Stomach (tissue), 4 donors: Measurements from ENCODE around the gene CPHXL2.

Source experiments
- POLR2AphosphoS5 ChIP-seq, 3 donors: sonication (generic); formaldehyde crosslinking; IDR thresholded peaks; one replicate each; pipeline ENCODE4 v1.6.1; 2016; ENCODE audit warnings: antibody characterized with exemption in 3 of 3
- TF ChIP-seq, protein P1 (sequence below), 7 experiments: fragments of 450-650 bp in 4 of 7; fragments of 200-600 bp in 3 of 7; sonication (generic) in 3 of 7; IDR thresholded peaks; one replicate each; pipeline ENCODE4 v1.5.1; 2016 to 2019; ENCODE audit warnings: antibody characterized with exemption in 7 of 7, control low read depth in 2 of 7, mild to moderate bottlenecking in 1 of 7

- TF ChIP-seq, protein P1, sequence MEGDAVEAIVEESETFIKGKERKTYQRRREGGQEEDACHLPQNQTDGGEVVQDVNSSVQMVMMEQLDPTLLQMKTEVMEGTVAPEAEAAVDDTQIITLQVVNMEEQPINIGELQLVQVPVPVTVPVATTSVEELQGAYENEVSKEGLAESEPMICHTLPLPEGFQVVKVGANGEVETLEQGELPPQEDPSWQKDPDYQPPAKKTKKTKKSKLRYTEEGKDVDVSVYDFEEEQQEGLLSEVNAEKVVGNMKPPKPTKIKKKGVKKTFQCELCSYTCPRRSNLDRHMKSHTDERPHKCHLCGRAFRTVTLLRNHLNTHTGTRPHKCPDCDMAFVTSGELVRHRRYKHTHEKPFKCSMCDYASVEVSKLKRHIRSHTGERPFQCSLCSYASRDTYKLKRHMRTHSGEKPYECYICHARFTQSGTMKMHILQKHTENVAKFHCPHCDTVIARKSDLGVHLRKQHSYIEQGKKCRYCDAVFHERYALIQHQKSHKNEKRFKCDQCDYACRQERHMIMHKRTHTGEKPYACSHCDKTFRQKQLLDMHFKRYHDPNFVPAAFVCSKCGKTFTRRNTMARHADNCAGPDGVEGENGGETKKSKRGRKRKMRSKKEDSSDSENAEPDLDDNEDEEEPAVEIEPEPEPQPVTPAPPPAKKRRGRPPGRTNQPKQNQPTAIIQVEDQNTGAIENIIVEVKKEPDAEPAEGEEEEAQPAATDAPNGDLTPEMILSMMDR (IDR thresholded peaks at IDR 0.05), result no peak
- no peak for TF ChIP-seq POLR2AphosphoS5 (IDR thresholded peaks at IDR 0.05)
These were observed 60.2 kb downstream of the CPHXL2 start for GRCh38 chr16:75616521-75617010.
